HG03460 (cell line): ENCODE results near the gene TRIM24.

Experiments
- ATAC-seq: cut with Tn5 transposase; IDR thresholded peaks from one replicate; pipeline ENCODE4 v1.9.1; 2021; ENCODE audit not compliant: unreplicated experiment

Gene TRIM24

GRCh38 chr7:138613630-138614029, 153.6 kb downstream of the TRIM24 start:
- no peak for ATAC-seq

DNA sequence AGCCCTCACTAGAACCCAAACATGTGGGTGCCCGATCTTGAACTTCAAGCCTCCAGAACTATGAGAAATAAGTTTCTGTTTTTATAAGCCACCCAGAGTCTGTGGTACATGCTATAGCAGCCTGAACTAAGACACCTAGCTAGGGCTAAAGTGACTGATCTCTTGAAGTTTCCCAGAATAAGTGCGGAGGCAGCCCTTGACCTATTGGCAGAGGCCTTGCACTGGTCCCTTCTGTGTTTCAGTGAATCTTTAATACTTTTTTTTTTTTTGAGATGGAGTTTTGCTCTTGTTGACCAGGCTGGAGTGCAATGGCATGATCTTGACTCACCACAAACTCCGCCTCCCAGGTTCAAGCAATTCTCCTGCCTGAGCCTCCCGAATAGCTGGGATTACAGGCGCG, 156.0 kb downstream of the TRIM24 start:
- ATAC-seq, result no peak

GRCh38 chr7:138618506-138618905, 158.4 kb downstream of the TRIM24 start:
- no peak for ATAC-seq

DNA sequence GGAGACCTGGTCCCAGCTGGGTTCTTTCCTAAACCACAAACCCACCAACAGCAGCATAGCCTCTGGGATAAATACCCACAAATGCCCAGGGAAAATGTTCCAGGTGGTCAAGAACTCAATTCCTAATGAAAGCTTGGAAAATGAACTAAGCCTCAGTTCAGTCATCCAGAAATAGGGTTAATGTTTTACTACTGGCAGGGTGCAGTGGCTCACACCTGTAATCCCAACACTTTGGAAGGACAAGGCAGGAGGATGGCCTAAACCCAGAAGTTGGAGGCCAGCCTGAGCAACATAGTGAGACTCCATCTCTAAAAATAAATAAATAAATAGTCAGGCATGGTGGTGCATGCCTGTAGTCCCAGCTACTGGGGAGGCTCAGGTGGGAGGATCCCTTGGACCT, 158.9 kb downstream of the TRIM24 start:
- ATAC-seq, result no peak

DNA sequence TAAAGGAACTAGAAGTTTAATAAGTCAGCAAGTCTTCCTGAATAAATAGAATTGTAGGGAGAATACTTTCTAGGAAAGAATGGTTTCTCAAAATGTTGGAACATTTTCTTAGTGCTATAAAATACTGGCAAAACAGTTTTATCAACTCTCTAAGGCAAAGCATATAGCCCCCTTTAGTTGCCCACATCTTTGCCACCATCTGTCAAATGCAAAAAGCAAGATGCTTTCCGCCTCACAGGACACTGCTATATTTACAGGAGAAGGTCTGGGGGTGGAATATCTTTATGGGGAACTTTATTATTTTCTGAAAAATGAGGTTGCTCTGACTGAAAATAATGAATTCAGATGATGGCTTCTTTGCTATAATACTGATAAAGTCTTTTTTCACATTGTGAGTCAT, 162.8 kb downstream of the TRIM24 start:
- ATAC-seq, result no peak

DNA sequence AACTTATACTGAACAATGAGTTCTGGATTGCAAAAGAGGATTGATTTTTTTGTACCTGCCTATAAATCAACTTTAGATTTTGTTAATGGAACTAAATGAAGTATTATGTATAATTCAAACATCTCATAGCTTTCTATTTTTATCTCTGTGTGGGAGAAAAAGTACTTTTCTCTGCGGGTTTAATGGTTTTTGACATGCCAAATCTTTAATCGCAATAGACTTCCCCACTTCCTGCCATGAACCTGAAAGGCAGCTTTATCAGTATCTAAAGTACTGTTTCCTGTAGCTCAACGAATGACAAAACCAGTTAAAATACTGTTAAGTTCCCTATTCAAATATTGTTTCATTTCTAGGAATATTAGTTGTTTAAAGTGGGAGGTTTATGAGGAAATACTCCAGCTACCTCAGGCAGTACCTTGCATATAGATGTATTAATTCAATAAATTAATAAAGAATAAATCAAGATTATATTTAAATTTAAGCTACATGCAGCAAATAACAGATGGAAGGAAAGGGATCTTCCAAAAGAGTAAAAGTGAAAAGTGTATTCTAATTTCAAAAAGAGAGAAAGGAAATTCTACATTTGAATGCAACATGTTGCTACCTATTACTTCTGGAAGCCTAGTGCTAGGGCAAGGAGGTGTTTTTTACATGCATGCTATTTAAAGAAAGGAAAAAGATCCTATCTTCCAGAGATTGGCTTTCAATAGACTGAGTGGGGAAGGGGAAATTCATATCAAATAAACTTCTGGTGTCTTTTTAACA, 165.2 kb downstream of the TRIM24 start:
- ATAC-seq, result no peak

- no peak for ATAC-seq
These were observed 165.8 kb downstream of the TRIM24 start for GRCh38 chr7:138625849-138626230.

DNA sequence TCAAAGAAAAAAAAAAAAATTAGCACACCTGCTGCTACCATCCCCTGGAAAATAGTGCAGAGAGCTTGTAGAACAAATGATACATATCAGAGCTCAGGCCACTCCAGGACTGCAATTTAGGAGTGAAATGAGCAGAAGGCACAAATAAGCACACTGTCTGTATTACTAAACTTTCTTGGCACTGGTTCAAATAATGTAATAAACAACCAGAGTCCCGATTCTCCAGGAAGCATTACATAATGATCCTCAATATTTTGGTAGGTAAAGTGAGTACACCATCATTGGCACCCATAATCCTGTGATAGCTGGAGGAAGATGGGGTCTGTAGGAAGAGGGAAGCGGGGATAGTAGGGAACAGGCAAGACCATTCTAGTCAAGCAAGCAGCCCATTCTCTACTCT, 166.8 kb downstream of the TRIM24 start:
- no peak for ATAC-seq

- no peak for ATAC-seq
These were observed 167.3 kb downstream of the TRIM24 start for GRCh38 chr7:138627361-138627760.

GRCh38 chr7:138630059-138630610, 170.1 kb downstream of the TRIM24 start:
- ATAC-seq, result no peak

DNA sequence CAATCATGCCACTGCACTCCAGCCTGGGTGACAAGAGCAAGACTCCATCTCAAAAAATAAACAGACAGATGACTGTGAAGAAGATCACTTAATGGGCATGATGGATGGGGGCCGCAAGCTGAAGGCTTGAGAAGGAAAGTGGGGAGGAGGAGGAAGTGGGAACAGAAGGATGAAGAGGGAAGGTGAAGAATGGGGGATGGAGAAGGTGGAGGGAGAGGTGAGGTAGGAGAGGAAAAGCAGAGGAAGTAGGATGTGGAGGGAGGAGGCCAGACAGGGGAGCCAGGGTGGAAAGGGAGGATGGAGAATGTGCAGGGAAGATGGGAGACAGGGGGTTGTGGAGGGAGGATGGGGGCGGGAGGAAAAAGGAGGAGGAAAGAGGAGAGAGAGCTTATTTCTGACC, 172.3 kb downstream of the TRIM24 start:
- ATAC-seq, result no peak

GRCh38 chr7:138632826-138633602, 173.0 kb downstream of the TRIM24 start:
- no peak for ATAC-seq
